HT-29 (cell line): ENCODE results near the gene POGK. TPM values are rescaled to one million over a fixed set of nuclear protein-coding genes. Genes with fewer than 3 reads are reported as not detected.
"Not testable (repeated sequence)": the region's sequence is repeated elsewhere in the genome, so short reads cannot be mapped to it uniquely, and the experiment has no call there.

Experiments
- DNase-seq: peaks from one replicate; pipeline ENCODE4 v3.0.0-alpha.2; 2015; ENCODE audit warnings: low spot score
- total RNA-seq: library from RNA; depleted of rRNA; stranded (reverse); fragments of >200 nt; shearing (Covaris generic); gene quantifications from 2 replicates; pipeline ENCODE4 v1.2.3, GENCODE V29; 2014; rRNA removed

Gene POGK, protein sequence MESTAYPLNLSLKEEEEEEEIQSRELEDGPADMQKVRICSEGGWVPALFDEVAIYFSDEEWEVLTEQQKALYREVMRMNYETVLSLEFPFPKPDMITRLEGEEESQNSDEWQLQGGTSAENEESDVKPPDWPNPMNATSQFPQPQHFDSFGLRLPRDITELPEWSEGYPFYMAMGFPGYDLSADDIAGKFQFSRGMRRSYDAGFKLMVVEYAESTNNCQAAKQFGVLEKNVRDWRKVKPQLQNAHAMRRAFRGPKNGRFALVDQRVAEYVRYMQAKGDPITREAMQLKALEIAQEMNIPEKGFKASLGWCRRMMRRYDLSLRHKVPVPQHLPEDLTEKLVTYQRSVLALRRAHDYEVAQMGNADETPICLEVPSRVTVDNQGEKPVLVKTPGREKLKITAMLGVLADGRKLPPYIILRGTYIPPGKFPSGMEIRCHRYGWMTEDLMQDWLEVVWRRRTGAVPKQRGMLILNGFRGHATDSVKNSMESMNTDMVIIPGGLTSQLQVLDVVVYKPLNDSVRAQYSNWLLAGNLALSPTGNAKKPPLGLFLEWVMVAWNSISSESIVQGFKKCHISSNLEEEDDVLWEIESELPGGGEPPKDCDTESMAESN
- total RNA-seq = 21.2 and 22.0 TPM in 2 replicates

DNA sequence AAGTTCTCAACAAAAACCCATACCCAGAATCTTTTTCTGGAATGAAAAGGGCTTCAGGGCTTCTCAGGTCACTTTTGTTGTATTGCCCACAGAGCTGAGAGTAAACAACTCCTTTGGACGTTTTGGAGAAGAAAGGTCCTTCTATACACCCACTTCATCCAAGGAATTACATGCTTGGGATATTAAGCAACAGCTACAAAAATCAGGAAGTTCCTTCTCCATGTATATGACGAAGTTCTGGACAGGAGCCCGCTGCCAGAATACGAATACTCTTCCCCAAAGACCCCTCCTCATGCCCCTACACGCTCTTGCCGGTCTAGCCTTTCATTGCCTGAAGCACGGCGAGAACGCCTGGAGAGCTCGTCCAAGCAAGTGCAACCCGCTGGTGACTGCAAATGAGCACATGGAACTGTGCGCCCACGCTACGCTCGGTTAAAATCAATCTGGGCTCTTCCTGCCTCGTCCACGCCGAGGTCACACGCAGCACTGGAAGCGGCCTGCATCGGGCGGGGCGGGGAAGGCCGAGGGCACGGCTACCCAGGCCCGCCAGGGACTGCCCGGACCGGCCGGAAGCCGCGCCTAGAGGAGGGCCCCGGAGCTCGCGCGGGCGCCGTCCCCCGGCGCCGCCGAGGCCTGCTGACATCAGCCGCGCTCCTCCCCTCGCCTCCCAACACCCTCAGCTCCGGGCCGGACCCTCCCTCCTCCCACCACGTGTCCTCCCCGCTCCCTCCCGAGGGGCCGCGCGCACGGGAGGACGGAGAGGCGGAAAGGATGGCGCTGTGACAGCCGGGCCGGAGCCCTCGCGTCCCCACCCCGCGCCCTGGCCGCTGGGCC is at the start of gene POGK:
TSS of gene POGK (plus strand) at position 710 of the 834 bp plus-strand sequence. CDS start 1,482 bp downstream, outside the sequence.
- DNase-seq = peak; percentile 88

DNA sequence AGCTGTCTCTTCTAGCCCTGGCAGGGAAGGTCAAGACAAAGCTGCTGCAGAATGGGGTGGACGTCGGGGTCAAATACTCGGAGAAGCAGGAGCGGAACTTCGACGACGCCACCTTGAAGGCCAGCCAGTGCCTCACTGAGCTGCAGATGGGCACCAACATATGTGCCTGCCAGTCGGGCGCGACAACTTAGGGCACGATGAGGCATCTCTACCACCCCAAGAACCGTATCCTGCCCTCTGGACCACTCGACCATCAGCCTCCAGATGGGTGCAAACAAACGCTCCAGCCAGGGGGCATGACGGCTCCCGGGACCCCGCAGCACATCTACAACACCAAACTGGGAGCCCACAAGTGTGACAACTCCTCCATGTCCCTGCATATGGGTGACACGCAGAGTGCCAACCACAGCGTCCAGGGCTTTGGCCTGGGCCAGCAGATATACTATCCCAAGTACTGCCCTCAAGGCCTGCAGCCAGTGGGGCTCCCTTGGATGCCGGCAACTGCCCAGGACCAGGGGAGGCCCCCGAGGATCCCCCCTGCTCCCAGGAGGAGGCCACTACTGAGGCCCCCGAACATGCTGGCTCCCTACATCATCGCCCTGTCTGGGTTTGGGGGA is 42.5 kb upstream of the POGK start:
- no peak for DNase-seq

DNA sequence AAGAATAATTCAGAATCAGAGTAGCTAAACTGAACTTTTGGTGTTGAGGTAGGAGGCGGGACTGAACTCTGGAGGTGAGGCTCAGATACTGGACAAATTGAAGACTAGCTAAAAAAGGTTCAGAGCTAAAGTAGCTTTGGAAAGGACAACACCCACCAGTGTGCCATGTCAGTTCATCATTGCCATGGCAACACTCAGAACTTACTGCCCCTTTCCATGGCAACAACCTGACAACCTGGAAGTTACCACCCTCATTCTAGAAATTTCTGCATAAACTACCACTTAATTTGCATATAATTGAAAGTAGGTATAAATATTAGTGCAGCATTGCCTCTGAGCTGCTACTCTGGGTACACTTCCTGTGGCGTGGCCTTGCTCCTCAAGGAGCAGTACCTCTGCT is 30.3 kb upstream of the POGK start:
- DNase-seq = no peak

DNA sequence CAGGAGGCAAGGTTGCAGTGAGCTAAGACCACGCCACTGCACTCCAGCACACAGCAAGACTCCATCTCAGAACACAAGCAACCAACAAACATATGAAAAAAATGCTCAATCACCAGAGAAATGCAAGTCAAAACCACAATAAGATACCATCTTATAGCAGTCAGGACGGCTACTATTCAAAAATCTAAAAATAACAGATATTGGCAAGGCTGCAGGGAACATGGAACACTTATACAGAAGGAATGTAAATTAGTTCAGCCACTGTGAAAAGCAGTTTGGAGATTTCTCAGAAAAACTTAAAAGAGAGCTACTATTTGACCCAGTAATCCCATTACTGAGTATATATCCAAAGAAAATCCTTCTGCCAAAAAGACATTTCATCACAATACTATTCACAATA is 27.6 kb upstream of the POGK start:
- DNase-seq = no peak

DNA sequence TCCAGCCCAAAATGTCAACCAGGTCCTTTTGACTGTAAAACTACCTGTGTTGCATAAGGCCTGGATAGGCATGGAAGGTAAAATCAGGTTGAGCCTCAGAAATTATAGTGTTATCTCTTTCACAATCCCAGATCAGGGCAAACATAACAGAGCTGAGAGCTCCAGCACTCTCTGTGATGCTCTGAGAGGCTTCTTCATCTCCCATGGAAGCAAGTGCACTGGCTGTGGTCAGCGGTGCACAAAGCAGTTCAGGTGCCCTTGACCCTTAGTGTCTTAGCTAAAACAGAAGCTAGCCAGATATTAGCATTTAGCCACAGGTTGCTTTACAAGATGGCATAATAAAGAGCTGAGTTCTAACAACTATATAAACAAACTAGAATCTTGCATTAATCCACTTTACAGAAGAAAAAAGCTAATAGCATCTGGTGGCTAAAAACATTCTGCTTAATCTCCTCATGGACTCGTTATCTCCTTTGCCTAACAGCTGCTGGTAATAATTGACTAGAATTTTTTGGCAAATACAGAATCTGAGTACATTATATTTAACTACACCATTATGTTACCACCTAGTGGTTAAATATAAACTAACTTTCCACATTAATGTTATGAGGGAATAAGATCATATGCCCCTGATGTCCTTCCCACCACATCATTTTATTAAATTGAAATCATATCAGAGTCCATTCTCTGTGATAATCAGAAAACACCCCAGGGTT is 25.6 kb upstream of the POGK start:
- DNase-seq = peak; percentile 3

DNA sequence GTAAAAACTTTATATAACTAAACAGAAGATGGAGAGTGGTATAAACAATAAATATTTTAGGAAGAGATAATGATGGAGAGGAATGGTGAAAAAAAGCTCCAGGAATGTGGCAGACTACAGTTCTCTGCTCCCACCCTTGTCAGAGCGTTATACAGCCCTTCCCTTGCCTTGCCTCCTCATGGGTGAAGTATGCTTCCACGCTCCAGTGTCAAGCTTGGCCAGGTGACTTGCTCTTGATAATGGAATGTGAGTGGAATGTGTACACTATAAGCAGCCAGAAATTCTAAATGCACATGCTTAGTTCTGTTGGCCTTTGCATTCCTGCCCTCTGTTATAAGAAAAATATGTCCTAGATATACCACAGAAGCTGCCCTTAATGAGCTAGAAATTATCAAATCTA is 24.7 kb upstream of the POGK start:
- no peak for DNase-seq

DNA sequence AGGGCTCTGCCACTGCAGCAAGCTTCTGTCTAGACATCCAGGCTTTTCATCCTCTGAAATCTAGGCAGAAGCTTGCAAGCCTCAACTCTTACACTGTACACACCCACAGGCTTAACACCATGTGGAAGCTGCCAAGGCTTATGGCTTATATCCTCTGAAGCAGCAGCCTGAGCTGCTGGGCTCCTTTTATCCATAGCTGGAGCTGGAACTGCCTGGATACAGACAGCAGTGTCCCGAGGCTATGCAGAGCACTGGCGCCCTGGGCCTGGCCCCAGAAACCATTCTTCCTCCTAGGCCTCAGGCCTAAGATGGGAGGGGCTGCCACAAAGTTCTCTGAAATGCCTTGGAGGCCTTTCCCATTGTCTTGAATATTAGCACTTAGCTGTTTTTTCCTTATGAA is 19.3 kb upstream of the POGK start:
- no peak for DNase-seq

DNA sequence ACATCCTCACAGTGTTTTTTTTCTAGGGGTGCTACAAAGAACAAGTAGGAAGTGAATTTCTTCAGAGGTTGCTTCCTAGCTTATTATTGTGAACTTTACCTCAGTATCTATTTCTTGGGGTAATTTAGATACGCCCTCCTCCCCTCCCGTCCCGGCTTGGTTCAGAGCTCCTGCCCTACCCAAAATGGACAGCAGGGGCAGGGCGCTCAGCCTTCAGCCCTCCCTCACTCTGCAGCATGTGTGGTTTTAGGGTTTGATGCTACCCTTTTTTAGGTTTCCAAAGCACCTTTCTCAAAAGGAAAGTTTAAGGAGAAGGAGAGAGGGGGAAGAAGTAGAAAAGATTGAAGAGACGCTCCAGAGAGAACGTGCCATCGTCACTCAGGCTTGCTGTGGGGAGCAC is 16.9 kb upstream of the POGK start:
- peak; percentile 2 for DNase-seq

DNA sequence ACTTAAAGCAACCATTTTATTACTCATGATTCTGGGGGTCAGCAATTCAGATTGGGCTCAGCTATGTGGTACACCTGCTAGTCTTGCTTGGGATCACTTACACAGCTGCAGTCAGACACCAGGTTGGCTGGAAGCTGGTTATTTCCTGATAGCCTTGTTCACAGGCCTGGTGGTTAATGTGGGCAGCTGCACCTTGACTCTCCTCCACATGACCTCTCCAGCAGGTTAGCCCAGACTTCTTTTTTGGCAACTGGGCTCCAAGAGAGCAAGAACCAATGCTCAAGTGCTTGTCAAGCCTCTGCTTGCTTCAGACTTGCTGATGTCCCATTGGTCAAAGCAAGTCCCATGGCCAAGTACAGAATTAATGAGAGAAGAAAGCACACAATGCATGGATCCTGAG is 11.8 kb upstream of the POGK start:
- DNase-seq = no peak

DNA sequence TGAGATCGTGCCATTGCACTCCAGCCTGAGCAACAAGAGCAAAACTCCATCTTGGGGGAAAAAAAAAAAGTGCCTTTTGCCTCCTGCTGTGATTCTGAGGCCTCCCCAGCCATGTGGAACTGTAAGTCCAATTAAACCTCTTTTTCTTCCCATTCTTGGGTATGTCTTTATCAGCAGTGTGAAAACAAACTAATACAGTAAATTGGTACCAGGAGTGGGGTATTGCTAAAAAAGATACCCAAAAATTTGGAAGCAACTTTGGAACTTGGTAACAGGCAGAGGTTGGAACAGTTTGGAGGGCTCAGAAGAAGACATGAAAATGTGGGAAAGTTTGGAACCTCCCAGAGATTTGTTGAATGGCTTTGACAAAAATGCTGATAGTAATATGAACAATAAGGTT is 9.5 kb upstream of the POGK start:
- DNase-seq = not testable (repeated sequence)

DNA sequence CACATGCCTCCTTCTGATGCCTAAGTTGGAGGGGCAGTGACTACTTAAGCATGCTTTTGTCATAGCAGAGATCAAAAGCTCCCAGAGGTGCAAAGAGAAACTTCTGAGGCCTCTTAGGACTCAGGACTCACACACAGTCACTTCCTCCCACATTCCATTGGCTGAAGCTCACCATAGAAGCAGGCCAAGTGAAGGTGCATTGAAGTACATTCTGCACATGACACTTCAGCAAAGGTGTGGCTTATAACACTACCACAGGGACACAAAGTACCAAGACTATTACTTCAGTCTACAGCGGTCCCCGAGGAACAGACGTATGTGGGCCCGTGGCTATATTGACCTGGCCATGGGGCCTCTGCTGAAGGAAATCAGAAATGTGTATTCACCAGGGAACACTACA is 2.5 kb upstream of the POGK start:
- DNase-seq = no peak

DNA sequence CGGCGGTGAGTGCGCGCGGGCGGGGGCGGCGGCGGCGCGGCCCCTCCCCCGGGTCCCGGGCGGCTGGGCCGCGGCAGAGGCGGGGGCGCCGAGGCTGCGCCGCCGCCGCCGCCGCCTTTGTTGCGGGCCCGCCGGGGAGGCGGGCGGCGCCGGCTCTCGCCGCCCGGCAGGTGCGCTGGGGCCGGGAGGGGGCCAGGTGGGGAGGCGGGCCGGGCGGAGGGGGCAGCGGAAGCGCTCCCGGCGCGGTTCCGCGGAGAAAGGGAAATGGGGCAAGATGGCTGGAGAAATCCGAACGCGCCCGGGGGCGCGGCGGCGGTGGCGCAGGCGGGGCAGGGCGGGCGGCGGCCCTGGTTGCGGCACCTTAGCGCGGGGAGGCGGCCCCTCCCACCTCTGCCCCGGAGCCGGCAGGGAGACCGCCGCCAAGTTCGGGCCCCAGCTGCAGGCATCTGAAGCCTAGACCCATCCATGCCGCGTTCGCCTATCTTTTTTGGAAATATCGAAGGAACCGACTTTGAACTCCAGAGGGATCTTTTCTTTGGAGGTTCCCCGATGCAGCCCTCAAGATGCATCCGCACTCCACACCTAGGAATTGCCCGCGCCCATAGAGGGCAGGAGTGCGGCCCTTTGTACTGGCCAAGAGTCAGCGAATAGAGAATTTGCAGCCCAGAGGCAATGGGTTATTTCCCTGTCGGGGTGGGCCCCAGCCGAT is 479 bp downstream of the POGK start:
- peak; percentile 52 for DNase-seq

DNA sequence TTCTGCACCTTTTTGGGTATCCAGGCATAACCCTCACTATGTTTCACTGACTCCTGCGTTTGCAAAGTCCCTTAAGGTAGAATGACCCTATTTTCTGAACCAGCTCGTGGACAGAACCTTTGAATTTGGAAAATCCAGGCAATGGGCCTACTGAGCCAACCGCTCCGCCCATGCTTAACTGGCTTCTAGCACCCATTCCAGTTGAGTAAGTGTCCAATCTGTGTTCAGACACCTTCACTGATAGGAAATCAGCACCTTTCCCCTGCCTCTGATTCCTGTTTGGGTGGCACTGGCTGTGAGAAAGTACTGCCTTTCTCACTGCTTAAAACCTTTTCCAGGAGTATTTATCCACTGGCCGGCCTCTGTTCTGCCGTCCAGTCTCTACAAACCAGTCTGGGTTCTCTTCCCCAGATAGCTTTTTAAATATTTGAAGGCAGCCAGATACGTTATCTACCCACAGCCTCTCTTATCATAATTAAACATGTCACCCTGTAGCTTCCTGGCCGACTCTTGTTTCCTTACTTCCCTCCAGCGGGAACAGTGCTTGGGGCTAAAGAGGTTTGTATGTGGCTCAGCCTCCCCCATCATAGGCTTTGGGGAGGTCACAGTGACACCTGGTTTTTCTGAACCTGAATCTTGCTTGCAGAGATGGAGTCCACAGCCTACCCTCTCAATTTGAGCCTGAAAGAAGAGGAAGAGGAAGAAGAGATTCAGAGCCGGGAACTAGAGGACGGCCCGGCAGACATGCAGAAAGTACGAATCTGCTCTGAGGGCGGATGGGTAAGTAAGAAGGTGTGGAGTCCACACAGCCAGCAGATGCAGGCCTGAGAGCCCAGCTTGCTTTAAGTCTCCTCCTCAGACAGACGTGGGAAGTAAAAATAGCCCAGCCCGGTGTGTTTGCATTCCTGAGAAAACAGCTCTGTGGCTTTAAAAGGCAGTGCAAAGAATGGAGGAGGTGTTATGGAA is 1.3 kb downstream of the POGK start:
- no peak for DNase-seq

DNA sequence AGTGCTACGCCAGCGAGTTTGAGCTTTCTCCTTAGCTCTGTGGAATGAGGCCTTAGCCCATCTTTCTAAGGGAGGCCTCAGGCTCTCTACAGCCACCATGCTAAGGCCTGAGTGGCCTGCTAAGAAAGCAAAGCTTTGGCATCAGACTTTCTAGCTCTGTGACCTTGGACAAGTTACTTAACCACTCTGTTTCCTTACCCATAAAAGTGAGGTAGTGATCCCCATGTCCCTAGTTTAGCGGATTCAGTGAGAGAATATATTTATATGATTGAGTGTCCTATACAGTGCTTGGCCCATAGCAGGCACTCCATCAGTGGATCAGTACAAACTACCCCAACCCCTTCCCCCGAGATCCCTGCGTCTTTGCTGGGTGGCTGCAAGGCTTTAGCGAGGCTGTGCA is 4.0 kb downstream of the POGK start:
- DNase-seq = no peak

DNA sequence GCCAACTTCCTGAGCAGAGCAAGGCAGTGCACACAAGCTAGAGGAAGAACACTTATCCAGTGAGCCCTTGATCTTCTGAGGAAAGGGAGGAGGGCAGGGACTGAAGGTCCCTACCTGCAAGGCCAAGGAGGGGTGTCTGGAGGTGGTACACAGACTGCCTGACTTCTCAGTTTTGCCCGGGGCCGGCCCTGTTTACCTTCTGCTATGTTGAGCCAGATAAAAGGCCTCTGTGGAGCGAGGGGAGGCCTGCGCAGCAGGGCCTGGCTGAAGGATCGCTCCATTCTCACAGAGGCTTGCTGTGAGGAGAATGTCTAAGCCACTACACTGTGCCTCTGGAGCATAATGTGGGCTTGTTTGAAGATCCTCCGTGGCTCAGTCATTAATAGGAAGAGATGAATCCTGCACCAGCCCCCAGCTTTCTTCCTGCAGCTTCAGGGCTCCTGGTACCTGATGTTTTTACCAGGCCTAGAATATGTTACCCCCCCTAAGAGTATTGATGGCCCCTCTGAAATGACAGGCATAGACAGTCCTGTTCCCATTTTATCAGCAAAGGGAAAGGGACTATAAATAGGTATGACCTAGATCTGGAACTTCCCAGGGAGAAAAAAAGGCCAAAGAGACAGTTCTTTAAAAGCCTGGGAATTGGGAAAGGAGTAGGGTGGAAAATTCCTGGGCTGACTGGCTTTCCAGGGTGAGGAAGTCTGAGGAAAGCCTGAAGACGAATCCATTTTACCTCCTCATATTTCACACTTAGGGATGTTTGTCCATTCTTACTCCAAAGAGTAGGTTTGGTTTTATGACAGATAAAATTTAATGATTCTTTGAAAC is 4.7 kb downstream of the POGK start:
- DNase-seq = no peak

DNA sequence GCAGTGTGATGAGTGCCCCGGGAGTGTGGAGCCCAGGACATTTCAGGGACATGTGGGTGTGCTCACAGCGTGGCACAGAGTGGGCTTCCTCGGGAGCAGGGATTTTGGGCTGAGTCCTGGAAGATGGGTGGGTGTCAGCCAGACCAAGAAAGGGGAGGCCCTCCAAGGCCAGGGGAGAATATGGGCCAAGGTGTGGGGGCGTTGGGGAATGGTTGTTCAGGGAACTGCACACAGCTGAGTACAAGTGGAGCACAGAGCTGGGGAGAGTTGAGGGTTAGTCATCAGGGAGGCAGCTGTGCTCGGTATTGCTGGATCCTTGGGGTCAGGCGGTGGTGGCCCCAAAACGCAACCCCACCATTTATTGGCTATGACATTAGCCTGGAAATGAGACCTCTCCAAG is 5.5 kb downstream of the POGK start:
- DNase-seq = no peak

DNA sequence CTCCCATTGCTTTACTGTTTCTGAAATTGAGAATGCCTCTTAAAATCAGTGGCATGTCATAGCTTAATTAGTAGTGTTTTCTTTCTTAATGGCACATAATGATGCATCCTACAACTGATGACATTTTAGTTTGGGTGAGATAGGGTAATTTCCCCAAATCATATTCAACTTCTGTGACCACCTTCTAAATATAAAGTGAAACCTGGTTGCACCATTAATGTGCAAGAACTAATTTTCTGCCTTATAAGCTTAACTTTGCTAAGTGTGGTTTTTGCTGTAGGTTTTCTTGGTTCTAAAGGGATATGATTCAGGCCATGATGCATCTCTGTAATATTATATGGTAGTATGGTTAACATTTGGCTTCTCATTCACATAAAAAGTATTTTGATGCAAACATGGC is 8.9 kb downstream of the POGK start:
- DNase-seq = no peak

DNA sequence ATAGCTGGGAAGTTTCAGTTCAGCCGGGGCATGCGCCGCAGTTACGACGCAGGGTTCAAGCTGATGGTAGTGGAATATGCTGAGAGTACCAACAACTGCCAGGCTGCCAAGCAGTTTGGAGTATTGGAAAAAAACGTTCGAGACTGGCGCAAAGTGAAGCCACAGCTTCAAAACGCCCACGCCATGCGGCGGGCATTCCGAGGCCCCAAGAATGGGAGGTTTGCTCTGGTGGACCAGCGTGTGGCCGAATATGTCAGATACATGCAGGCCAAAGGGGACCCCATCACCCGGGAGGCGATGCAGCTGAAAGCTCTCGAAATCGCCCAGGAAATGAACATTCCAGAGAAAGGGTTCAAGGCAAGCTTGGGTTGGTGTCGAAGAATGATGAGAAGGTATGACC is 9.9 kb downstream of the POGK start:
- DNase-seq = no peak

DNA sequence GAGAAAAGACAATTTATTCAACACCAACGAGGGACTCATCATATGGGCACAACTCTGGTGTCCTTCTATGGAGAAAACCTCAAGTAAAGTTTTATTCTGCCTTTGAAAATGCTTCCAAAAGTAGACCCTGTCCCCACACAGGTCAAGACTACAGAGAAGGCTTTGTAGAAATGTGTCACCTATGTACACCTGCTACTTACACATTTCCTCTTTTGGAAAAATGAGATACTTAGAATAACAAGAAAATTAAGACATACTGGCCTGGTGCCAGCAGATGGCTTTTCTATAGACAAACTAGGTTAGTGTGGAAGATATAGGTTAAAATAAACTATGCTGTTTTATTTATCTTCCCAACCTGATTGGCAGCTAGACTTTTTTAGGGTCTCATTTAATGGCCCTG is 13.6 kb downstream of the POGK start:
- no peak for DNase-seq
